Skeletal muscle cell (primary cell): ENCODE results near the gene PARPBP.
"Not testable (repeated sequence)": the region's sequence is repeated elsewhere in the genome, so short reads cannot be mapped to it uniquely, and the experiment has no call there.

Experiments used
- DNase-seq: peaks from one replicate; pipeline ENCODE4 v3.0.0-alpha.2; 2010; ENCODE audit warnings: low read depth
- H3K4me3 ChIP-seq: 2 replicates; pipeline ENCODE4 v1.5.1; 2011; ENCODE audit warnings: low read depth, mild to moderate bottlenecking, control low read depth, low read length, moderate library complexity

The PARPBP gene

GRCh38 chr12:102142866-102143373, 22.9 kb downstream of the PARPBP start:
- not testable (repeated sequence) for H3K4me3 ChIP-seq, DNase-seq

GRCh38 chr12:102144221-102144620, 24.2 kb downstream of the PARPBP start:
- DNase-seq: no peak
- no peak overlapping the region for H3K4me3 ChIP-seq

- H3K4me3 ChIP-seq: not testable (repeated sequence)
Observed at GRCh38 chr12:102147062-102147587, 27.1 kb downstream of the PARPBP start.

GRCh38 chr12:102155206-102155605, 35.2 kb downstream of the PARPBP start:
- DNase-seq, H3K4me3 ChIP-seq: not testable (repeated sequence)

More at GRCh38 chr12:102147062-102147587, 27.1 kb downstream of the PARPBP start:
- not testable (repeated sequence) for DNase-seq

- no peak for DNase-seq
- no peak overlapping the region for H3K4me3 ChIP-seq
Observed at GRCh38 chr12:102163383-102163782, 43.4 kb downstream of the PARPBP start.

GRCh38 chr12:102167821-102168604, 48.0 kb downstream of the PARPBP start:
- no peak overlapping the region for H3K4me3 ChIP-seq
- DNase-seq: no peak

DNA sequence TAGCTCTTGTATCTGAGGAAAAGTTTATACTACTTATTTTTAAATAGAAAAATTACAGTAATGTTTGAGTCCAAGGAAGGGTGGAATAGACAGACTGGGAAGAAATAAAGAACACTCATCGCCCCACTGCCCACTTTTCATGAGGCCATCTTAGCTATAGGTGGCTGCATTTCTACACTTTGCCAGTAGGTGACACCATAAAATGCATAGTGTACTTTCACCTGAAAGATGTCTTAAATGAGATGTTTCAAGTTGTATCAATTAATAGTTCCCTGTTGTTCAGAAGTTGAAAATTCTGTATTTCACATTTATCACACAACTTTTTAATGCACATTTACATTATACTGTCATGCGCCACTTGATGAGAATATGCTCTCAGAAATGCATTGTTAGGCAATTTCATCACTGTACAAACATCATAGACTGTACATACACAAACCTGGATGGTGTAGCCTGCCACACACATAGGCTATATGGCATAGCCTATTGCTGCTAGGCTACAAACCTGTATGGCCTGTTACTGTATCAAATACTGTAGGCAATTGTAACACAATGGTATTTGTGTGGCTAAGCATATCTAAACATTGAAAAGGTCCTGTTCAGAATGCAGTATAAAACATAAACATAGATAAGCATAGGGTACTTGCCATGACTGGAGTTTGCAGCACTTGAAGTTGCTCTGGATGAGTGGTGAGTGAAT, 50.1 kb downstream of the PARPBP start:
- no peak overlapping the region for H3K4me3 ChIP-seq
- no peak for DNase-seq

DNA sequence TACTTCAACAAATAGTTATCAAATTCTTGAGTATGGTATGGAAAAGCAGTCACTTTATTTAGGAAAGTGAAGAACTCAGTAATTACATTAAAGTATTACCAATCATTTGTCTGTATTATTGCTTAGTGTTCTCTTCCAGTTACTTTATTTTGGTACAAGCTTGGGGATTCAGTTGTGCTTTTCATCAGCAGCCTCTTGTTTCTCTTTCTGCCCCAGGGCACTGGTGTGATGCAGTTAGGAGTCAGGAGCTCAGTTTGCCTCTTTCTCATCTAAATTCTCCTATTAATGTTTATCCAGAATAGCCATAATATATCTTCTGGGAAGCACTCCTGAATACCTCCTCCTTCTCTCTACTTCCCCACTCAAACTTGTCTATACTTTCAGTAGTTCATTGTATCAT, 52.0 kb downstream of the PARPBP start:
- no peak for DNase-seq
- no peak overlapping the region for H3K4me3 ChIP-seq

DNA sequence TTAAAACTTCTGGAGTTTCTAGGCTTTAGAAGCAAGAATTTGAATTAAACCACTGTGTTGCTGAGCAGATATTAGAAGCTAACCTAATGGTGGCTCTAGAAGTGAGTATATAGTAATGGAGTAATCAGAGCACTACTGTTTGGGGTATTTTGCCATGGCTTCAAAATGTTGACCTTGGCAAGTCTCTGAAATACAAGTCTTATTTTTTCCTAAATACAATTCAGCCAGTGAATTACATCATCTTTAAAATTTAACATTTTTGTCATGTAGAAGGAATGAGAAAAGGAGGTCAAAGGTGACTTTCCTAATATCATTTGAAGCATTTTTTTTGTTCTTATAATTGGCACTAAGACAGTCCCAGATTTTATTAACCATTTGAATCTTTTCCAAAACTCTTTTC, 52.5 kb downstream of the PARPBP start:
- peak; percentile 51 for DNase-seq
- H3K4me3 ChIP-seq: no peak overlapping the region

DNA sequence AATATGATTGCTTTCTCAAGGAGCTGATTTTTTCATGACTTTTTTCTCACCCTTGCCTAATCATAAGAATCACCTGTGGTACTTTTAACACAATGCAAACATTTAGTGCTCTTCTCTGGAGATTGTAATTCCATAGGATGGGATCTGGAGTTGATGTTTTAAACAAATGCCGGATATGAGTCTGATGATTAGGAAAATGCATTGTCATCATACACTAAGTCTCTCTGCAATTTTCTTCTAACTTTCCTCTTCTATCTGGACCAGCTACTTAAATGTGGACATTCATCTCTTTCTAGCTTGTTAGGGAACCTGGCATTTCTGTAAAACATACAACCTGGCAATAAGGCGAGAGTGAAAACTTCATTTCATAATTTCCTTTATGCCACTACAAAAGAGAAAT, 54.1 kb downstream of the PARPBP start:
- no peak overlapping the region for H3K4me3 ChIP-seq
- DNase-seq: no peak

DNA sequence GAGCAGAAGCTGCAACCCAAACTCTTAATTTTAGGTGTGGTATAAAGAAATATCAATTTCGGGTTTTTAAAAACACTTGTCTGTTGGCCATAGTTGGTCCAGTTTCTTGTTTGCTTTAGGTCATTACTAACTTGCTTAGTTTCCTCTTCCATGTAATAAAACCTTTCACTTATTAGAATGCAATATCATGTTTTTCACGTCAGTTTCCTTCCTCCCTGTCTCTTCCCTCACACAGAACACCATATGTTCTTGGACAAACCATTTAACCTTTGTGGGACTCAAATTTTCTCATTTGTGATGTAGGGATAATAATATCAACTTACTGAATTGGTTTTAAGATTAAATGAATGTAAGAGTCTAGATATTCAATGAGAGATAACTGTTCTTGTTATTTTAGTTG, 54.8 kb downstream of the PARPBP start:
- H3K4me3 ChIP-seq: no peak overlapping the region
- DNase-seq: no peak

- DNase-seq: no peak
- no peak overlapping the region for H3K4me3 ChIP-seq
Observed at GRCh38 chr12:102182635-102183034, 62.7 kb downstream of the PARPBP start.

DNA sequence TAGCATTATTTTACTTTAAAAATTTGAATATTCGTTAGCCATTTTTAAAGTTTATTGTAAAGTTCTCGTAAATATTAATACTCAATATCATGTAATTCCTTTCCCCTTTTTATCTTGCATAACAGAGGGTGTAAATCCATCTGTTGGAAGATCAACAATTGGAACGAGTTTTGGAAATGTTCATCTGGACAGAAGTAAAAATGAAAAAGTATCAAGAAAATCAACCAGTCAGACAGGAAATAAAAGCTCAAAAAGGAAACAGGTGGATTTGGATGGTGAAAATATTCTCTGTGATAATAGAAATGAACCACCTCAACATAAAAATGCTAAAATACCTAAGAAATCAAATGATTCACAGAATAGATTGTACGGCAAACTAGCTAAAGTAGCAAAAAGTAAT, 75.8 kb downstream of the PARPBP start:
- H3K4me3 ChIP-seq: no peak overlapping the region
- DNase-seq: no peak

- peak; percentile 6 for DNase-seq
- H3K4me3 ChIP-seq: no peak within 1 kb of the TSS
Observed at GRCh38 chr12:102197789-102198188, 77.8 kb downstream of the PARPBP start, which contains the start of gene PMCH. Gene PMCH (minus strand): TSS chr12:102197833. CDS start chr12:102197770, 63 bp downstream.

DNA sequence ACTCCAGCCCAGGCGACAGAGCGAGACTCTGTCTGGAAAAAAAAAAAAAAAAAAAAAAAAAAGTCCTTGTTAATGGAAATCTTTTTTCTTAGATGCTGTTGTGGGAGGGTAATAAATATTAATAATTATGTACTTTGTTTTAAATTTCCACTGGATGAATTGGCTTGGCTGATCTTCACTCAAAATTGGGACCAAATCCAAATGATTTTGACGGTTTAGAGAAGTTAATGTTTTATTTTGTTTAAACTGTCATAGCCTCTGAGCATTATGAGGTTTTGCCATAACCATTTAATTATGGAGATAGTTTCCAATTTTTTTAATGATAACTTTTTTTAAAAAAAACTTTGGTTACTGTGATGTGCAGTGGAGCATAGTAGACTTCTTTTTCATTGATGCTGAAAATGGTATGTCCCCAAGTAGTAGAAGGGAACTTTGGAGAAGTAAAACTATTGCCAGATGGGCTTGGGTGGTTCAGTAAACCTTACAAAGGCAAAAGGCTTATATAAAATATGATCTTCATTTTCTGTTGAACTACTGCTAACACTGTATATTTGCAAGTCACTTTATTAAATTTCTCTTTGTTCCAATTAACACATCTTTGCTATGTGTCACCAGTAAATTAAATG, 81.6 kb downstream of the PARPBP start:
- no peak overlapping the region for H3K4me3 ChIP-seq
- no peak for DNase-seq

DNA sequence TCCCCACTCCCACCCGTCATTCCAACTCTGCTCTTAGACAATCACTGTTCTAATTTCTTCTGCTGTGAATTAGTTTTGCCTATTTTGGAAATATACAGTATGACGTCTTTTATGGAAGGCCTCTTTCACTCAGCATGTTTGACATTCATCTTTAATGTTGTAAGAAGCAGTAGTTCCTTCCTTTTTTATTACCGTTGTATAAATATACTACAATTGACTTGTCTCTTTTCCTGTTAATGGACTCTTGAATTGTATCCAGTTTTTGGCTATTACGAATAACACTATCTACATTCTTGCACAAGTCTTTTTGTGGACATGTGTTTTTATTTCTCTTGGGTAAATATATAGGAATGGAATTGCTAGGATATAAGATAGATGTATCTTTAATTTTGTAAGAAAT, 82.6 kb downstream of the PARPBP start:
- DNase-seq: no peak
- H3K4me3 ChIP-seq: no peak overlapping the region

GRCh38 chr12:102204025-102204424, 84.0 kb downstream of the PARPBP start:
- no peak overlapping the region for H3K4me3 ChIP-seq
- no peak for DNase-seq

DNA sequence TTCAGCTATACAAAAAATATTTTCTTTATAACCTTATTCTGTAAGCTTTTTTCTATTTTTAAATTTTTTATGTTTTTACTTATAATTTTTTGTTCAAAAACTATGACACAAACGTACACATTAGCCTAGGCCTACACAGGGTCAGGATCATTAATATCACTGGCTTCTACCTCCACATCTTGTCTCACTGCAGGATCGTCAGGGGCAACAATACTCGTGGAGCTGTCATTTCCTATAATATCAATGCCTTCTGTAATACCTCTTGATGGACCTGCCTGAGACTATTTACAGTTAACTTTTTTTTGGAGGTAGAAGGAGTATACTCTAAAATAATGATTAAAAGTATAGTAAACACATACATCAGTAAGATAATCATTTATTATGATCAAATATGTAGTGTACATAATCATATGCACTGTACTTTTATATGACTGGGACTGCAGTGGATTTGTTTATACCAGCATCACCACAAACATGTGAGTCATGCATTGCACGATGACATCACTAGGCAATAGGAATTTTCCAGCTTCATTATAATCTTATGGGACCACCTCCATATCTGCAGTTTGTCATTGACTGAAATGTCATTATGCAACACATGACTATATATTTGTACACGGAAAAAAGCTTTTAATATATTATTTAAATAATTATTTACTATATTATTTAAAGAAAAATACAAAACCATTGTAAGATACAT, 96.2 kb downstream of the PARPBP start:
- DNase-seq: peak; percentile 14

DNA sequence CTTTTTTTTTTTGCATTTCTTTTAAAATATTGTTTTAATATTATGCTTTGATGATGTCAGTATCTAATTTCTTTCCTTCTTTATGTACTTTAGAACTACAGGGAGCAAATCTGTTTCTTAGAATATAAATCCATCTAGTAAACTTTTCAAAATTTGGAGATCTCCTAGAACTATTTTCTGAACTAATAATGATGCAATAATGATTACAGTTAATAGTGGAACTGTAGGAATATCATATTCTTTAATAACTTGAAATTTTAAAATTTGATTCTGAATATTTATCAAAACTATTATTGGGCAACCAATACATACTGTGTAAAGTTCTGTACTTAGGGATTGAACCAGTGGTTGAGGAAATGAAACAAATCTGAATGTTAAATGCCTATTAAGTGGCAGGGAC, 100.8 kb downstream of the PARPBP start:
- no peak for DNase-seq
- no peak overlapping the region for H3K4me3 ChIP-seq

More for the DNA sequence above, 96.2 kb downstream of the PARPBP start:
- no peak overlapping the region for H3K4me3 ChIP-seq
